DND-41 (cell line): ENCODE results near the gene HM13.
"Not testable (repeated sequence)": the region's sequence is repeated elsewhere in the genome, so short reads cannot be mapped to it uniquely, and the experiment has no call there.

Experiments
- ATAC-seq: fragments of 200-7000 bp; cut with Tn5 transposase; 3 replicates; pipeline ENCODE4 v1.9.1; 2021; ENCODE audit warnings: low read depth; ENCODE audit not compliant: insufficient read depth
- DNase-seq: peaks from one replicate; pipeline ENCODE4 v3.0.0-alpha.2; 2020
- H2AFZ ChIP-seq: 2 replicates; pipeline ENCODE4 v1.6.0; 2012; ENCODE audit warnings: low read depth, low read length
- H3K27ac ChIP-seq: 2 replicates; pipeline ENCODE4 v1.5.1; 2012; ENCODE audit warnings: low read length, inconsistent platforms
- H3K27me3 ChIP-seq: fragments of 200-600 bp; sonication (generic); 2 replicates; pipeline ENCODE4 v1.6.0; 2012; ENCODE audit warnings: low read length, mild to moderate bottlenecking, inconsistent platforms; ENCODE audit not compliant: insufficient read depth, poor library complexity
- H3K36me3 ChIP-seq: 2 replicates; pipeline ENCODE4 v1.5.1; 2012; ENCODE audit warnings: low read length, inconsistent platforms; ENCODE audit not compliant: insufficient read depth
- H3K4me1 ChIP-seq: 2 replicates; pipeline ENCODE4 v1.5.1; 2012; ENCODE audit warnings: mild to moderate bottlenecking, low read length; ENCODE audit not compliant: insufficient read depth
- H3K4me2 ChIP-seq: 2 replicates; pipeline ENCODE4 v1.6.0; 2012; ENCODE audit warnings: mild to moderate bottlenecking, moderate library complexity, low read length, inconsistent platforms; ENCODE audit not compliant: insufficient read depth
- H3K4me3 ChIP-seq, 2 experiments: fragments of 200-600 bp in 1 of 2; shearing (Covaris generic) in 1 of 2; 2 replicates each; pipeline ENCODE4 v1.5.1; 2012 to 2016; ENCODE audit warnings: inconsistent platforms in 2 of 2, low read length in 2 of 2, mild to moderate bottlenecking in 2 of 2, low read depth in 1 of 2, moderate library complexity in 1 of 2
- H3K79me2 ChIP-seq: 2 replicates; pipeline ENCODE4 v1.6.0; 2012; ENCODE audit warnings: low read length, inconsistent platforms; ENCODE audit not compliant: insufficient read depth
- H3K9ac ChIP-seq: 2 replicates; pipeline ENCODE4 v1.6.0; 2012; ENCODE audit warnings: low read depth, mild to moderate bottlenecking, inconsistent platforms, low read length, moderate library complexity
- H3K9me3 ChIP-seq: 2 replicates; pipeline ENCODE4 v1.5.1; 2012; ENCODE audit warnings: low read length, moderate library complexity, mild to moderate bottlenecking, inconsistent platforms; ENCODE audit not compliant: insufficient read depth, severe bottlenecking
- H4K20me1 ChIP-seq: 2 replicates; pipeline ENCODE4 v1.6.0; 2012; ENCODE audit warnings: low read length; ENCODE audit not compliant: insufficient read depth
- EZH2 ChIP-seq: IDR thresholded peaks from 3 replicates; pipeline ENCODE4 v1.6.1; 2012; ENCODE audit warnings: borderline replicate concordance, low read depth, mild to moderate bottlenecking, moderate library complexity, low read length, inconsistent platforms; ENCODE audit not compliant: severe bottlenecking
- TF ChIP-seq, protein P1 (sequence below): IDR thresholded peaks from 2 replicates; pipeline ENCODE4 v1.5.1; 2012; ENCODE audit warnings: borderline replicate concordance, low read length, moderate library complexity, mild to moderate bottlenecking; ENCODE audit not compliant: poor library complexity, severe bottlenecking; ENCODE audit errors: extremely low read depth

HM13 gene, protein sequence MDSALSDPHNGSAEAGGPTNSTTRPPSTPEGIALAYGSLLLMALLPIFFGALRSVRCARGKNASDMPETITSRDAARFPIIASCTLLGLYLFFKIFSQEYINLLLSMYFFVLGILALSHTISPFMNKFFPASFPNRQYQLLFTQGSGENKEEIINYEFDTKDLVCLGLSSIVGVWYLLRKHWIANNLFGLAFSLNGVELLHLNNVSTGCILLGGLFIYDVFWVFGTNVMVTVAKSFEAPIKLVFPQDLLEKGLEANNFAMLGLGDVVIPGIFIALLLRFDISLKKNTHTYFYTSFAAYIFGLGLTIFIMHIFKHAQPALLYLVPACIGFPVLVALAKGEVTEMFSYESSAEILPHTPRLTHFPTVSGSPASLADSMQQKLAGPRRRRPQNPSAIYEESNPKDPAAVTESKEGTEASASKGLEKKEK

DNA sequence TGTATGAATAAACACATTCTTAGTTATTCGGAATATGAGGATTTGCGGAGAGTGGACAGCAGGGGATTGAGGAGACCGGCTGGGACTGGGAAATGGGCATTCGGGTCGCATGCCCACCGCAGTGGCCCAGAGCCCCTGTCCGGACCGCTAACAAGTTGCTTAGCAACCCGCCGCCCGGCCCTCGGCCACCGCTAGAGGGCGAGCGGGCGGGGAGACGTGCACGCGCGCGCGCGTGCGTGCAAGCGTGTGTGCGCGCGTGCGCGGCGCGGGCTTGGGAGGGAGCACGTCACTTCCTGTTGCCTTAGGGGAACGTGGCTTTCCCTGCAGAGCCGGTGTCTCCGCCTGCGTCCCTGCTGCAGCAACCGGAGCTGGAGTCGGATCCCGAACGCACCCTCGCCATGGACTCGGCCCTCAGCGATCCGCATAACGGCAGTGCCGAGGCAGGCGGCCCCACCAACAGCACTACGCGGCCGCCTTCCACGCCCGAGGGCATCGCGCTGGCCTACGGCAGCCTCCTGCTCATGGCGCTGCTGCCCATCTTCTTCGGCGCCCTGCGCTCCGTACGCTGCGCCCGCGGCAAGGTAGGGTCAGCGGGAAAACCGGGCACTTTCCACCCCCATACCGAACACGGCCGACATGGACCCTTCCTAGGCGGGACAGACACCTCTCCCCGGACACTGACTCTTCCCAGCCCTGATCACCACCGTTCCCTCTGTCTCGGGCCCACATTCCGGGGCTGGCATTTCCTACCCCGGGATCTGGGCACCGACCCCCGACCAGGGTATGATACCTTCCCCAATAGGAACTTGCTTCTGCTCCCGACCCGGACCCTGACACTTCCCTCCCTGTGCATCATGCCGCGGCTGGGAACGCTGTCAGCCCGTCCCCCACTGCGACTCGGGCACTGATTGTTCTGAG, at the start of gene HM13:
Gene HM13, plus strand, starts transcription at position 289 of the 918 bp plus-strand sequence. Its CDS starts 110 bp downstream, at position 399.
- peaks cover 31% of the 10 kb centered on the region for H3K36me3 ChIP-seq
- H3K4me1 ChIP-seq, result peaks cover 35% of the 10 kb centered on the region
- TF ChIP-seq EZH2, result no peak
- TF ChIP-seq, protein P1, sequence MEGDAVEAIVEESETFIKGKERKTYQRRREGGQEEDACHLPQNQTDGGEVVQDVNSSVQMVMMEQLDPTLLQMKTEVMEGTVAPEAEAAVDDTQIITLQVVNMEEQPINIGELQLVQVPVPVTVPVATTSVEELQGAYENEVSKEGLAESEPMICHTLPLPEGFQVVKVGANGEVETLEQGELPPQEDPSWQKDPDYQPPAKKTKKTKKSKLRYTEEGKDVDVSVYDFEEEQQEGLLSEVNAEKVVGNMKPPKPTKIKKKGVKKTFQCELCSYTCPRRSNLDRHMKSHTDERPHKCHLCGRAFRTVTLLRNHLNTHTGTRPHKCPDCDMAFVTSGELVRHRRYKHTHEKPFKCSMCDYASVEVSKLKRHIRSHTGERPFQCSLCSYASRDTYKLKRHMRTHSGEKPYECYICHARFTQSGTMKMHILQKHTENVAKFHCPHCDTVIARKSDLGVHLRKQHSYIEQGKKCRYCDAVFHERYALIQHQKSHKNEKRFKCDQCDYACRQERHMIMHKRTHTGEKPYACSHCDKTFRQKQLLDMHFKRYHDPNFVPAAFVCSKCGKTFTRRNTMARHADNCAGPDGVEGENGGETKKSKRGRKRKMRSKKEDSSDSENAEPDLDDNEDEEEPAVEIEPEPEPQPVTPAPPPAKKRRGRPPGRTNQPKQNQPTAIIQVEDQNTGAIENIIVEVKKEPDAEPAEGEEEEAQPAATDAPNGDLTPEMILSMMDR, result peak; percentile 96
- peaks cover 48% of the 10 kb centered on the region for H3K79me2 ChIP-seq
- peak within 1 kb of the TSS; percentile 67 for H3K9ac ChIP-seq
- DNase-seq (peak; percentile 92), ATAC-seq (peak; percentile 85)
- H3K4me3 ChIP-seq, result peak within 1 kb of the TSS; percentile 50 to 78
- peak within 1 kb of the TSS; percentile 75 for H3K27ac ChIP-seq
- peak within 1 kb of the TSS; percentile 85 for H2AFZ ChIP-seq
- no peaks in the 10 kb centered on the region for H3K27me3 ChIP-seq
- H4K20me1 ChIP-seq, result peaks cover 36% of the 10 kb centered on the region
- peak within 1 kb of the TSS; percentile 83 for H3K4me2 ChIP-seq
- no peaks in the 10 kb centered on the region for H3K9me3 ChIP-seq

- not testable (repeated sequence) for H3K9me3 ChIP-seq, DNase-seq, H3K9ac ChIP-seq, H4K20me1 ChIP-seq, H3K4me3 ChIP-seq, H3K4me2 ChIP-seq, H3K36me3 ChIP-seq, ATAC-seq, H3K27me3 ChIP-seq, H3K27ac ChIP-seq, H3K79me2 ChIP-seq, H3K4me1 ChIP-seq, H2AFZ ChIP-seq
These were observed 43.3 kb upstream of the HM13 start for GRCh38 chr20:31470946-31471345.

- no peak overlapping the region for H3K9ac ChIP-seq
These were observed 41.6 kb upstream of the HM13 start for GRCh38 chr20:31472395-31473330.

More at GRCh38 chr20:31472395-31473330, 41.6 kb upstream of the HM13 start:
- Histone ChIP-seq H3K36me3 (no peaks in the 10 kb centered on the region), H4K20me1 (no peaks in the 10 kb centered on the region), H3K27ac (no peak overlapping the region), H3K4me1 (no peaks in the 10 kb centered on the region), H3K4me3 (no peak overlapping the region), H3K79me2 (no peaks in the 10 kb centered on the region), H3K27me3 (no peaks in the 10 kb centered on the region), H3K9me3 (peaks cover 2% of the 10 kb centered on the region), H2AFZ (no peak overlapping the region), H3K4me2 (no peak overlapping the region)
- no peak for ATAC-seq
- TF ChIP-seq EZH2, result no peak
- TF ChIP-seq, protein P1, result no peak
- DNase-seq, result no peak
